DOHH2 (cell line): ENCODE results near the gene IFNAR1.

Experiments used
- H3F3A ChIP-seq: fragments of 200-600 bp; sonication (generic), shearing (Covaris generic); 2 replicates; pipeline ENCODE4 v1.6.0; 2016; ENCODE audit warnings: antibody characterized with exemption, mild to moderate bottlenecking; ENCODE audit not compliant: control insufficient read depth, insufficient read depth
- H3K27ac ChIP-seq: fragments of 200-600 bp; sonication (generic); 2 replicates; pipeline ENCODE4 v1.5.1; 2014; ENCODE audit warnings: low read depth, mild to moderate bottlenecking, low read length, moderate library complexity
- H3K27me3 ChIP-seq: fragments of 200-600 bp; sonication (generic); 2 replicates; pipeline ENCODE4 v1.6.1; 2014; ENCODE audit warnings: mild to moderate bottlenecking, low read length, mixed read lengths; ENCODE audit not compliant: control insufficient read depth
- H3K36me3 ChIP-seq: fragments of 200-600 bp; sonication (generic); 2 replicates; pipeline ENCODE4 v1.6.1; 2014; ENCODE audit warnings: mild to moderate bottlenecking, low read length, moderate library complexity, mixed read lengths; ENCODE audit not compliant: control insufficient read depth
- H3K4me1 ChIP-seq: fragments of 200-600 bp; sonication (generic); 2 replicates; pipeline ENCODE4 v1.6.1; 2014; ENCODE audit warnings: mild to moderate bottlenecking, low read length, mixed read lengths; ENCODE audit not compliant: control insufficient read depth
- H3K4me2 ChIP-seq: fragments of 200-600 bp; sonication (generic); 2 replicates; pipeline ENCODE4 v1.6.0; 2014; ENCODE audit warnings: mild to moderate bottlenecking, low read length, moderate library complexity
- H3K4me3 ChIP-seq: fragments of 200-600 bp; sonication (generic); 2 replicates; pipeline ENCODE4 v1.5.1; 2014; ENCODE audit warnings: mild to moderate bottlenecking, low read length, mixed read lengths
- H3K79me2 ChIP-seq: fragments of 200-600 bp; sonication (generic); 2 replicates; pipeline ENCODE4 v1.6.1; 2014; ENCODE audit warnings: mild to moderate bottlenecking, low read length, mixed read lengths; ENCODE audit not compliant: control insufficient read depth
- H3K9me2 ChIP-seq: fragments of 200-600 bp; sonication (generic); replicated peaks from 2 replicates; pipeline ENCODE4 v1.6.1; 2014; ENCODE audit warnings: mild to moderate bottlenecking, low read length, mixed read lengths; ENCODE audit not compliant: control insufficient read depth
- H3K9me3 ChIP-seq: fragments of 200-600 bp; sonication (generic); 2 replicates; pipeline ENCODE4 v1.6.1; 2014; ENCODE audit warnings: antibody characterized with exemption, low read length, mixed read lengths; ENCODE audit not compliant: control insufficient read depth, insufficient read depth
- H4K20me1 ChIP-seq: fragments of 200-600 bp; sonication (generic); 2 replicates; pipeline ENCODE4 v1.6.0; 2014; ENCODE audit warnings: low read depth, mild to moderate bottlenecking, antibody characterized with exemption, low read length, moderate library complexity; ENCODE audit not compliant: control insufficient read depth, insufficient read depth
- CTCF ChIP-seq: fragments of 200-600 bp; sonication (generic); IDR thresholded peaks from one replicate; pipeline ENCODE4 v1.5.1; 2014; ENCODE audit warnings: antibody characterized with exemption, mild to moderate bottlenecking, low read depth, low read length; ENCODE audit not compliant: poor library complexity, severe bottlenecking
- EZH2phosphoT487 ChIP-seq: fragments of 200-600 bp; sonication (generic); IDR thresholded peaks from 2 replicates; pipeline ENCODE4 v1.6.1; 2017; ENCODE audit warnings: borderline replicate concordance, mild to moderate bottlenecking, antibody characterized with exemption, low read length, moderate library complexity, mixed read lengths

The IFNAR1 gene

GRCh38 chr21:33391656-33392055, 66.9 kb downstream of the IFNAR1 start:
- Histone ChIP-seq H4K20me1 (no peaks in the 10 kb centered on the region), H3K27me3 (no peaks in the 10 kb centered on the region), H3K4me1 (peaks cover 50% of the 10 kb centered on the region), H3K4me3 (no peak overlapping the region), H3K9me2 (no peaks in the 10 kb centered on the region), H3K36me3 (no peaks in the 10 kb centered on the region), H3F3A (peaks cover 13% of the 10 kb centered on the region), H3K79me2 (no peaks in the 10 kb centered on the region), H3K9me3 (no peaks in the 10 kb centered on the region), H3K27ac (no peak overlapping the region), H3K4me2 (no peak overlapping the region)
- no peak for TF ChIP-seq CTCF
- no peak for TF ChIP-seq EZH2phosphoT487

GRCh38 chr21:33392284-33392985, 67.7 kb downstream of the IFNAR1 start:
- TF ChIP-seq EZH2phosphoT487 (no peak), CTCF (no peak)

GRCh38 chr21:33393348-33393747, 68.6 kb downstream of the IFNAR1 start:
- no peaks in the 10 kb centered on the region for H3K27me3 ChIP-seq
- TF ChIP-seq CTCF = no peak
- H3K4me3 ChIP-seq = no peak overlapping the region
- H3K36me3 ChIP-seq = no peaks in the 10 kb centered on the region
- no peaks in the 10 kb centered on the region for H4K20me1 ChIP-seq
- H3K9me2 ChIP-seq = no peaks in the 10 kb centered on the region
- H3K9me3 ChIP-seq = no peaks in the 10 kb centered on the region
- H3K4me1 ChIP-seq = peaks cover 39% of the 10 kb centered on the region
- H3K4me2 ChIP-seq = peak overlapping the region; percentile 51; the same call in 1 of the 2 replicates
- no peak overlapping the region for H3K27ac ChIP-seq
- H3K79me2 ChIP-seq = no peaks in the 10 kb centered on the region
- H3F3A ChIP-seq = peaks cover 10% of the 10 kb centered on the region

More at GRCh38 chr21:33392284-33392985, 67.7 kb downstream of the IFNAR1 start:
- Histone ChIP-seq H3K27ac (no peak overlapping the region), H3K4me2 (no peak overlapping the region), H3K27me3 (no peaks in the 10 kb centered on the region), H3K9me3 (no peaks in the 10 kb centered on the region), H3K4me1 (peaks cover 42% of the 10 kb centered on the region), H3K9me2 (no peaks in the 10 kb centered on the region), H3F3A (peaks cover 10% of the 10 kb centered on the region), H3K36me3 (no peaks in the 10 kb centered on the region), H4K20me1 (no peaks in the 10 kb centered on the region), H3K4me3 (no peak overlapping the region), H3K79me2 (no peaks in the 10 kb centered on the region)
